GM12878 (cell line): ENCODE results near the gene MARVELD2. TPM values are rescaled to one million over a fixed set of nuclear protein-coding genes. Genes with fewer than 3 reads are reported as not detected.
A peak's percentile ranks its signal among the peaks of the same experiment; 100 is the strongest.

Source experiments
- ATAC-seq: fragments of 200-7000 bp; cut with Tn5 transposase; 3 replicates; pipeline ENCODE4 v1.9.1; 2020; ENCODE audit warnings: mild to moderate bottlenecking, moderate library complexity
- BruUV-seq: library from RNA; stranded (reverse); fragments of 400-500 nt; replicated peaks from 2 replicates; lab custom pipeline; 2021; lab: Mats Ljungman, UMichigan
- CTCF ChIA-PET: fragments of 300-600 bp; sonication (Branson Sonifier 250); formaldehyde crosslinking; extraction: SDS; loops from one replicate; lab custom pipeline; 2021; ENCODE audit warnings: inconsistent platforms; lab: Yijun Ruan, JAX
- POLR2A ChIA-PET: fragments of 350-600 bp; formaldehyde crosslinking; extraction: SDS; loops from one replicate; lab custom pipeline; 2021; ENCODE audit warnings: inconsistent platforms; lab: Charles Lee
- RAD21 ChIA-PET: fragments of 300-600 bp; sonication (Branson Sonifier 250); formaldehyde crosslinking; loops from one replicate; lab custom pipeline; 2023; ENCODE audit warnings: antibody characterized with exemption; ENCODE audit not compliant: unreplicated experiment; lab: Charles Lee
- SMC1A ChIA-PET: fragments of 300-600 bp; sonication (Branson Sonifier 250); formaldehyde crosslinking; loops from one replicate; lab custom pipeline; 2023; ENCODE audit not compliant: unreplicated experiment, uncharacterized antibody; lab: Charles Lee
- DNase-seq: peaks from one replicate; pipeline ENCODE4 v3.0.0-alpha.2; 2011; ENCODE audit warnings: low read depth, low spot score
- FAIRE-seq: peaks from 3 replicates; lab custom pipeline; 2011; peaks lifted over from hg19 to GRCh38; lab: Jason Lieb, UNC
- H2AFZ ChIP-seq: 2 replicates; pipeline ENCODE4 v1.6.0; 2011; ENCODE audit warnings: low read depth, low read length, control low read depth; ENCODE audit not compliant: control insufficient read depth
- H3K27ac ChIP-seq: 2 replicates; pipeline ENCODE4 v1.5.1; 2011; ENCODE audit warnings: control low read depth; ENCODE audit not compliant: control insufficient read depth, insufficient read depth
- H3K27me3 ChIP-seq, 2 experiments: replicated peaks in 1 of 2; 2 replicates each; pipeline versions ENCODE4 v1.6.0 to v1.6.1; 2011; ENCODE audit warnings: low read length in 1 of 2; ENCODE audit not compliant: control insufficient read depth in 2 of 2, insufficient read depth in 2 of 2
- H3K36me3 ChIP-seq, 2 experiments: 2 replicates each; pipeline ENCODE4 v1.5.1; 2011; ENCODE audit warnings: low read length in 1 of 2; ENCODE audit not compliant: control insufficient read depth in 2 of 2, insufficient read depth in 2 of 2
- H3K4me1 ChIP-seq: 2 replicates; pipeline ENCODE4 v1.6.1; 2011; ENCODE audit warnings: mild to moderate bottlenecking, low read length, moderate library complexity, mixed read lengths; ENCODE audit not compliant: control insufficient read depth, insufficient read depth
- H3K4me2 ChIP-seq: 2 replicates; pipeline ENCODE4 v1.6.0; 2011; ENCODE audit warnings: control low read depth; ENCODE audit not compliant: control insufficient read depth, insufficient read depth
- H3K4me3 ChIP-seq: fragments of 200-600 bp; sonication (generic); 2 replicates; pipeline ENCODE4 v1.5.1; 2016
- H3K79me2 ChIP-seq: 2 replicates; pipeline ENCODE4 v1.6.0; 2011; ENCODE audit warnings: low read length; ENCODE audit not compliant: control insufficient read depth, insufficient read depth
- H3K9ac ChIP-seq: 2 replicates; pipeline ENCODE4 v1.8.0; 2011; ENCODE audit warnings: low read length, control low read depth, mixed read lengths; ENCODE audit not compliant: control insufficient read depth, insufficient read depth
- H3K9me3 ChIP-seq: replicated peaks from 3 replicates; pipeline ENCODE4 v1.5.1; 2011; ENCODE audit warnings: mild to moderate bottlenecking, low read length; ENCODE audit not compliant: control insufficient read depth, insufficient read depth
- H4K20me1 ChIP-seq: 2 replicates; pipeline ENCODE4 v1.6.0; 2011; ENCODE audit not compliant: control insufficient read depth, insufficient read depth
- BRCA1 ChIP-seq: IDR thresholded peaks from 2 replicates; pipeline ENCODE4 v1.6.1; 2011; ENCODE audit warnings: low read depth, low read length, improper control_type of control experiment
- CBX5 ChIP-seq: sonication (generic); IDR thresholded peaks from 2 replicates; pipeline ENCODE4 v1.6.1; 2016; ENCODE audit warnings: low read depth, moderate library complexity, mild to moderate bottlenecking, inconsistent platforms
- DPF2 ChIP-seq: fragments of 450-650 bp; IDR thresholded peaks from 2 replicates; pipeline ENCODE4 v1.6.1; 2017; ENCODE audit warnings: mild to moderate bottlenecking
- FOS ChIP-seq: IDR thresholded peaks from 3 replicates; pipeline ENCODE4 v1.6.1; 2011; ENCODE audit warnings: borderline replicate concordance; ENCODE audit not compliant: insufficient read length; ENCODE audit errors: extremely low read depth
- GATAD2B ChIP-seq: fragments of 450-650 bp; conservative IDR thresholded peaks from 2 replicates; pipeline ENCODE4 v1.6.1; 2017; ENCODE audit warnings: low read depth, mild to moderate bottlenecking, moderate library complexity
- HDGF ChIP-seq: fragments of 450-650 bp; IDR thresholded peaks from 2 replicates; pipeline ENCODE4 v1.6.1; 2016; ENCODE audit warnings: antibody characterized with exemption
- JUNB ChIP-seq: IDR thresholded peaks from 2 replicates; pipeline ENCODE4 v1.6.1; 2016; ENCODE audit warnings: antibody characterized with exemption, mild to moderate bottlenecking
- KAT2A ChIP-seq: conservative IDR thresholded peaks from 2 replicates; pipeline ENCODE4 v1.6.1; 2011; ENCODE audit warnings: low read depth, low read length; ENCODE audit not compliant: control insufficient read depth
- KDM1A ChIP-seq: fragments of 200-600 bp; sonication (generic); IDR thresholded peaks from 2 replicates; pipeline ENCODE4 v1.6.1; 2016; ENCODE audit warnings: borderline replicate concordance
- KLF5 ChIP-seq: fragments of 450-650 bp; IDR thresholded peaks from 2 replicates; pipeline ENCODE4 v1.6.1; 2014; ENCODE audit warnings: mild to moderate bottlenecking; ENCODE audit not compliant: partially characterized antibody
- MYB ChIP-seq: fragments of 150-350 bp; IDR thresholded peaks from 2 replicates; pipeline ENCODE4 v1.6.1; 2014; ENCODE audit warnings: mild to moderate bottlenecking, low read depth, low read length, borderline replicate concordance
- POLR2AphosphoS2 ChIP-seq: IDR thresholded peaks from 2 replicates; pipeline ENCODE4 v1.6.1; 2011; ENCODE audit warnings: low read depth, mild to moderate bottlenecking, low read length, improper control_type of control experiment, moderate library complexity
- POLR2AphosphoS5 ChIP-seq: IDR thresholded peaks from 2 replicates; pipeline ENCODE4 v1.6.1; 2011; ENCODE audit warnings: mild to moderate bottlenecking, low read length, inconsistent platforms
- SIN3A ChIP-seq: IDR thresholded peaks from 2 replicates; pipeline ENCODE4 v1.6.1; 2012; ENCODE audit warnings: low read depth, low read length, improper control_type of control experiment
- SREBF2 ChIP-seq: IDR thresholded peaks from 2 replicates; pipeline ENCODE4 v1.6.1; 2012; ENCODE audit warnings: mild to moderate bottlenecking, low read length
- YBX1 ChIP-seq: fragments of 450-650 bp; IDR thresholded peaks from 2 replicates; pipeline ENCODE4 v1.6.1; 2016; ENCODE audit warnings: antibody characterized with exemption
- YY1 ChIP-seq: IDR thresholded peaks from 2 replicates; pipeline ENCODE4 v1.6.1; 2011; ENCODE audit warnings: low read depth, mild to moderate bottlenecking, low read length
- ZBTB33 ChIP-seq: fragments of 450-650 bp; IDR thresholded peaks from 2 replicates; pipeline ENCODE4 v1.6.1; 2017; ENCODE audit warnings: mild to moderate bottlenecking
- WGBS: methylation state at CpG from one replicate; pipeline ENCODE4 v1.1.6; 2016; ENCODE audit warnings: low lambda C conversion rate; ENCODE audit not compliant: insufficient replicate concordance, insufficient coverage; ENCODE audit errors: missing lambda C conversion rate; 5-methylcytosine and 5-hydroxymethylcytosine counted together
- in situ Hi-C: fragments of 300-500 bp; cut with MboI; formaldehyde crosslinking; loops from 9 replicates; pipeline ENCODE4 v1.14.3; 2018; ENCODE audit warnings: mixed read lengths
- intact Hi-C: fragments of 100-400 bp; cut with micrococcal nuclease; formaldehyde crosslinking; loops from one replicate; pipeline ENCODE4 v1.14.2; 2022; ENCODE audit not compliant: unreplicated experiment
- polyA plus RNA-seq, 11 experiments: library from polyadenylated mRNA; depleted of rRNA in 4 of 11; unstranded in 6 of 11; stranded (reverse) in 5 of 11; fragments of >200 nt; fragmentation: Nextera tagmentation in 4 of 11; fragmentation: Illumina TruSeq in 1 of 11; extraction: Ambion mirVana in 4 of 11; extraction: Trizol in 1 of 11; gene quantifications; 1 replicate in 1 of 11; 2 replicates in 10 of 11; pipeline versions ENCODE4 v1.2.1 to v1.2.3, GENCODE V29; 2011 to 2016; ENCODE audit warnings: inconsistent platforms in 2 of 11, missing spikeins in 2 of 11, low read depth in 1 of 11
- total RNA-seq, 4 experiments: library from RNA; depleted of rRNA in 3 of 4; stranded (reverse); fragments of >200 nt in 3 of 4; fragmentation: Illumina TruSeq in 1 of 4; extraction: Trizol in 1 of 4; gene quantifications; 2 replicates each; pipeline versions ENCODE4 v1.2.1 to v1.2.3, GENCODE V29; 2013 to 2021
- TF ChIP-seq, protein P1 (sequence below): IDR thresholded peaks from 2 replicates; pipeline ENCODE4 v1.6.1; 2012; ENCODE audit warnings: low read depth, low read length, improper control_type of control experiment
- TF ChIP-seq, protein P2 (sequence below): fragments of 450-650 bp; IDR thresholded peaks from 2 replicates; pipeline ENCODE4 v1.6.1; 2014; ENCODE audit warnings: mild to moderate bottlenecking
- TF ChIP-seq, protein P3 (sequence below): IDR thresholded peaks from 2 replicates; pipeline ENCODE4 v1.6.1; 2011; ENCODE audit warnings: borderline replicate concordance, low read depth, mild to moderate bottlenecking, moderate library complexity, mixed read lengths, low read length; ENCODE audit not compliant: insufficient read depth; ENCODE audit errors: extremely low read length

MARVELD2 gene
- total and polyA plus RNA-seq, 10 of the 15 experiments (the other 5 are each of a cell fraction or from before 2014, with no cell fraction given), result 0.37 to 6.2 (median 3.8) TPM

- POLR2A ChIA-PET, result interaction anchor here (0.5 to 1.4 kb wide), 4 partner anchors 32 to 135 kb away, joined by 3 to 5 read pairs (median 4); partner anchors contain the start of gene CDK7
- CTCF ChIA-PET, result interaction anchor here (0.8 kb wide), 1 partner anchor 10 kb away, joined by 3 read pairs; no protein-coding TSS in a partner anchor
- H2AFZ ChIP-seq, result peak within 1 kb of the TSS; percentile 96
- H3K4me1 ChIP-seq, result peaks cover 2% of the 10 kb centered on the region
- no peaks in the 10 kb centered on the region for H3K9me3 ChIP-seq
- no TSS peak for BruUV-seq
- intact Hi-C loops (loop anchor here (1.0 to 10.0 kb wide), 6 partner anchors 65 to 276 kb away; partner anchors contain the start of genes CCNB1, CDK7 and OCLN), in situ Hi-C loops (no loop called here)
- H3K9ac ChIP-seq, result peak within 1 kb of the TSS; percentile 97
- SMC1A ChIA-PET, result interaction anchor here (1.2 to 1.9 kb wide), 3 partner anchors 9 to 276 kb away, joined by 3 to 5 read pairs (median 5); no protein-coding TSS in a partner anchor
- peak; percentile 76 for DNase-seq
- H3K27me3 ChIP-seq, result no peaks in the 10 kb centered on the region
- peak within 1 kb of the TSS; percentile 87 for H3K4me2 ChIP-seq
- H4K20me1 ChIP-seq, result no peaks in the 10 kb centered on the region
- RAD21 ChIA-PET, result interaction anchor here (0.7 kb wide), 1 partner anchor 17 kb away, joined by 3 read pairs; no protein-coding TSS in a partner anchor
- FAIRE-seq, result peak; percentile 95
- peak within 1 kb of the TSS; percentile 93 for H3K4me3 ChIP-seq
- H3K79me2 ChIP-seq, result peaks cover 94% of the 10 kb centered on the region
- H3K36me3 ChIP-seq, result peaks cover 0 to 16% of the 10 kb centered on the region in 2 experiments; a peak in 2 of 4 replicates
- WGBS, result under 1% methylated on average over 65 of the region's 66 CpGs
- peak within 1 kb of the TSS; percentile 99 for H3K27ac ChIP-seq
- peak; percentile 91 for ATAC-seq
- no peak for TF ChIP-seq KLF5
- peak; percentile 70; the same call in 1 of the 2 replicates for TF ChIP-seq POLR2AphosphoS2
- no peak for TF ChIP-seq KDM1A
- no peak for TF ChIP-seq ZBTB33
- no peak for TF ChIP-seq CBX5
- TF ChIP-seq SREBF2, result no peak
- TF ChIP-seq DPF2, result peak; percentile 22; the same call in 1 of the 2 replicates
- TF ChIP-seq, protein P1, sequence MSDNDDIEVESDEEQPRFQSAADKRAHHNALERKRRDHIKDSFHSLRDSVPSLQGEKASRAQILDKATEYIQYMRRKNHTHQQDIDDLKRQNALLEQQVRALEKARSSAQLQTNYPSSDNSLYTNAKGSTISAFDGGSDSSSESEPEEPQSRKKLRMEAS, result peak; percentile 92
- no peak for TF ChIP-seq YBX1
- peak; percentile 97 for TF ChIP-seq MYB
- TF ChIP-seq POLR2AphosphoS5, result peak; percentile 92
- no peak; the same call in 1 of the 2 replicates for TF ChIP-seq SIN3A
- TF ChIP-seq JUNB, result no peak
- peak; percentile 89 for TF ChIP-seq GATAD2B
- TF ChIP-seq, protein P2, sequence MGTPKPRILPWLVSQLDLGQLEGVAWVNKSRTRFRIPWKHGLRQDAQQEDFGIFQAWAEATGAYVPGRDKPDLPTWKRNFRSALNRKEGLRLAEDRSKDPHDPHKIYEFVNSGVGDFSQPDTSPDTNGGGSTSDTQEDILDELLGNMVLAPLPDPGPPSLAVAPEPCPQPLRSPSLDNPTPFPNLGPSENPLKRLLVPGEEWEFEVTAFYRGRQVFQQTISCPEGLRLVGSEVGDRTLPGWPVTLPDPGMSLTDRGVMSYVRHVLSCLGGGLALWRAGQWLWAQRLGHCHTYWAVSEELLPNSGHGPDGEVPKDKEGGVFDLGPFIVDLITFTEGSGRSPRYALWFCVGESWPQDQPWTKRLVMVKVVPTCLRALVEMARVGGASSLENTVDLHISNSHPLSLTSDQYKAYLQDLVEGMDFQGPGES, result peak; percentile 38; the same call in 1 of the 2 replicates
- no peak for TF ChIP-seq KAT2A
- no peak for TF ChIP-seq HDGF
- peak; percentile 91 for TF ChIP-seq YY1
- TF ChIP-seq BRCA1, result no peak
- TF ChIP-seq FOS, result no peak
- TF ChIP-seq, protein P3, sequence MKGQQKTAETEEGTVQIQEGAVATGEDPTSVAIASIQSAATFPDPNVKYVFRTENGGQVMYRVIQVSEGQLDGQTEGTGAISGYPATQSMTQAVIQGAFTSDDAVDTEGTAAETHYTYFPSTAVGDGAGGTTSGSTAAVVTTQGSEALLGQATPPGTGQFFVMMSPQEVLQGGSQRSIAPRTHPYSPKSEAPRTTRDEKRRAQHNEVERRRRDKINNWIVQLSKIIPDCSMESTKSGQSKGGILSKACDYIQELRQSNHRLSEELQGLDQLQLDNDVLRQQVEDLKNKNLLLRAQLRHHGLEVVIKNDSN, result peak; percentile 90
Measured at GRCh38 chr5:69369340-69370121, 45.4 kb upstream of the MARVELD2 start, which contains the start of the genes AK6, RAD17 and TAF9. Gene AK6 (minus strand): TSS chr5:69369520. CDS start chr5:69369490, 30 bp downstream. Gene RAD17 (plus strand): TSS chr5:69369818. CDS start chr5:69372209, 2,391 bp downstream. Gene TAF9 (minus strand): TSS chr5:69369520. CDS start chr5:69365737, 3,783 bp downstream.
